HepG2 (cell line): Measurements from ENCODE around the gene TMA7B. TPM values are rescaled to one million over a fixed set of nuclear protein-coding genes. Genes with fewer than 3 reads are reported as not detected.

ENCODE experiments used
- ATAC-seq: fragments of 200-7000 bp; cut with Tn5 transposase; 3 replicates; pipeline ENCODE4 v1.9.1; 2020; ENCODE audit warnings: mild to moderate bottlenecking, moderate library complexity
- BruUV-seq: library from RNA; stranded (reverse); fragments of 400-500 nt; replicated peaks from 2 replicates; lab custom pipeline; 2021; lab: Mats Ljungman, UMichigan
- CTCF ChIA-PET: fragments of 300-600 bp; formaldehyde crosslinking; extraction: SDS; loops from one replicate; lab custom pipeline; 2021; ENCODE audit warnings: low total read pairs, inconsistent platforms, low intra/inter-chr PET ratio; lab: Yijun Ruan, JAX
- POLR2A ChIA-PET: fragments of 350-600 bp; sonication (Branson Sonifier 250); formaldehyde crosslinking; loops from one replicate; lab custom pipeline; 2020; ENCODE audit warnings: antibody characterized with exemption, inconsistent platforms; lab: Yijun Ruan, JAX
- DNase-seq: peaks from one replicate; pipeline ENCODE4 v3.0.0-alpha.2; 2015; ENCODE audit warnings: low spot score
- FAIRE-seq: peaks from 3 replicates; lab custom pipeline; 2011; peaks lifted over from hg19 to GRCh38; lab: Jason Lieb, UNC
- H2AFZ ChIP-seq: one replicate; pipeline ENCODE4 v1.6.1; 2011; ENCODE audit warnings: low read length, inconsistent platforms
- H3K27ac ChIP-seq: fragments of 300-600 bp; 3 replicates; pipeline ENCODE4 v1.8.0; 2011; ENCODE audit warnings: mixed run types, mild to moderate bottlenecking, mixed read lengths, low read length, inconsistent platforms; ENCODE audit not compliant: insufficient read depth; ENCODE audit errors: extremely low read length
- H3K27me3 ChIP-seq, 2 experiments: fragments of 200-600 bp in 1 of 2; 2 replicates in 1 of 2; 3 replicates in 1 of 2; pipeline versions ENCODE4 v1.6.0 to v1.8.0; 2011; ENCODE audit warnings: low read length in 2 of 2, mild to moderate bottlenecking in 2 of 2, moderate library complexity in 2 of 2, inconsistent platforms in 1 of 2; ENCODE audit not compliant: insufficient read depth in 2 of 2, control insufficient read depth in 1 of 2
- H3K36me3 ChIP-seq, 2 experiments: fragments of 200-600 bp in 1 of 2; replicated peaks in 1 of 2; 2 replicates in 1 of 2; 3 replicates in 1 of 2; pipeline versions ENCODE4 v1.5.1 to v1.8.0; 2011; ENCODE audit warnings: low read length in 2 of 2, inconsistent platforms in 1 of 2; ENCODE audit not compliant: insufficient read depth in 2 of 2, control insufficient read depth in 1 of 2
- H3K4me1 ChIP-seq: 2 replicates; pipeline ENCODE4 v1.5.1; 2012; ENCODE audit warnings: low read length, inconsistent platforms; ENCODE audit not compliant: insufficient read depth
- H3K4me2 ChIP-seq: 2 replicates; pipeline ENCODE4 v1.6.0; 2011; ENCODE audit warnings: low read depth, low read length, inconsistent platforms
- H3K4me3 ChIP-seq, 3 experiments: fragments of 200-600 bp in 1 of 3; sonication (generic), shearing (Covaris generic) in 1 of 3; replicated peaks in 1 of 3; 2 replicates each; pipeline ENCODE4 v1.5.1; 2011 to 2016; ENCODE audit warnings: low read length in 3 of 3, inconsistent platforms in 2 of 3, low read depth in 2 of 3, mild to moderate bottlenecking in 2 of 3, control low read depth in 1 of 3, mixed read lengths in 1 of 3; ENCODE audit not compliant: insufficient read depth in 1 of 3
- H3K79me2 ChIP-seq: one replicate; pipeline ENCODE4 v1.6.1; 2011; ENCODE audit warnings: low read length, inconsistent platforms; ENCODE audit not compliant: insufficient read depth
- H3K9ac ChIP-seq: 2 replicates; pipeline ENCODE4 v1.6.0; 2011; ENCODE audit warnings: mild to moderate bottlenecking, low read depth, low read length, inconsistent platforms; ENCODE audit not compliant: insufficient read depth
- H3K9me3 ChIP-seq: 2 replicates; pipeline ENCODE4 v1.5.1; 2012; ENCODE audit warnings: mild to moderate bottlenecking, low read length
- H4K20me1 ChIP-seq: 2 replicates; pipeline ENCODE4 v1.6.0; 2011; ENCODE audit warnings: inconsistent platforms, mild to moderate bottlenecking, low read length, moderate library complexity; ENCODE audit not compliant: insufficient read depth
- CREM ChIP-seq, 2 experiments: sonication (generic) in 1 of 2; formaldehyde crosslinking in 1 of 2; IDR thresholded peaks; 2 replicates each; pipeline versions ENCODE4 v1.4.0 to v1.6.1; 2016 to 2020; ENCODE audit warnings: antibody characterized with exemption in 1 of 2, mild to moderate bottlenecking in 1 of 2, missing genetic modification reagents in 1 of 2
- HOXA5 ChIP-seq: sonication (generic); formaldehyde crosslinking; IDR thresholded peaks from 2 replicates; pipeline ENCODE4 v1.4.0; 2020; ENCODE audit warnings: missing genetic modification reagents
- MZF1 ChIP-seq: sonication (generic); formaldehyde crosslinking; IDR thresholded peaks from 2 replicates; pipeline ENCODE4 v1.8.1; 2023; ENCODE audit warnings: mild to moderate bottlenecking, missing genetic modification reagents, borderline replicate concordance
- THYN1 ChIP-seq: sonication (generic); formaldehyde crosslinking; IDR thresholded peaks from 2 replicates; pipeline ENCODE4 v1.8.1; 2023; ENCODE audit warnings: low read depth, mild to moderate bottlenecking, moderate library complexity, missing genetic modification reagents, borderline replicate concordance
- ZFP41 ChIP-seq: sonication (generic); formaldehyde crosslinking; IDR thresholded peaks from 2 replicates; pipeline ENCODE4 v1.4.0; 2020; ENCODE audit warnings: mild to moderate bottlenecking, missing genetic modification reagents, borderline replicate concordance
- ZNF253 ChIP-seq: sonication (generic); formaldehyde crosslinking; IDR thresholded peaks from 2 replicates; pipeline ENCODE4 v1.8.0; 2022; ENCODE audit warnings: mild to moderate bottlenecking, missing genetic modification reagents, borderline replicate concordance
- ZNF264 ChIP-seq: sonication (generic); formaldehyde crosslinking; IDR thresholded peaks from 2 replicates; pipeline ENCODE4 v1.4.0; 2020; ENCODE audit warnings: missing genetic modification reagents
- ZNF331 ChIP-seq: sonication (generic); formaldehyde crosslinking; IDR thresholded peaks from 2 replicates; pipeline ENCODE4 v1.4.0; 2020; ENCODE audit warnings: missing genetic modification reagents
- ZNF383 ChIP-seq: sonication (generic); formaldehyde crosslinking; IDR thresholded peaks from 2 replicates; pipeline ENCODE4 v1.4.0; 2020; ENCODE audit warnings: missing genetic modification reagents, mild to moderate bottlenecking, borderline replicate concordance
- ZUFSP ChIP-seq: sonication (generic); formaldehyde crosslinking; IDR thresholded peaks from 2 replicates; pipeline ENCODE4 v1.9.0; 2021; ENCODE audit warnings: missing genetic modification reagents, mild to moderate bottlenecking, borderline replicate concordance
- ZZZ3 ChIP-seq: sonication (generic); formaldehyde crosslinking; IDR thresholded peaks from 2 replicates; pipeline ENCODE4 v1.4.0; 2020; ENCODE audit warnings: missing genetic modification reagents, mild to moderate bottlenecking, borderline replicate concordance
- WGBS: methylation state at CpG from one replicate; pipeline ENCODE4 v1.1.6; 2017; ENCODE audit warnings: low lambda C conversion rate; 5-methylcytosine and 5-hydroxymethylcytosine counted together
- in situ Hi-C: cut with HindIII; loops from 2 replicates; pipeline ENCODE4 v1.10.0; 2017; ENCODE audit warnings: low pct_unique_long_range_greater_than_20kb; ENCODE audit not compliant: extremely low pct_ligation_motif_present
- intact Hi-C: fragments of 100-400 bp; cut with micrococcal nuclease; formaldehyde crosslinking; loops from one replicate; pipeline ENCODE4 v1.10.0; 2022; ENCODE audit not compliant: unreplicated experiment
- polyA plus RNA-seq, 8 experiments: library from polyadenylated mRNA; depleted of rRNA in 3 of 8; stranded (reverse) in 7 of 8; unstranded in 1 of 8; fragments of >200 nt; fragmentation: Illumina TruSeq in 4 of 8; extraction: Trizol in 4 of 8; gene quantifications; 2 replicates each; pipeline versions ENCODE4 v1.2.1 to v1.2.3, GENCODE V29; 2011 to 2016; ENCODE audit warnings: low read depth in 4 of 8, missing spikeins in 1 of 8, mixed read lengths in 1 of 8; ENCODE audit not compliant: insufficient read depth in 1 of 8
- total RNA-seq, 5 experiments: library from RNA; depleted of rRNA; stranded (reverse); fragments of >200 nt; fragmentation: Illumina TruSeq; extraction: Trizol; gene quantifications; 2 replicates each; pipeline ENCODE4 v1.2.3, GENCODE V29; 2016; ENCODE audit warnings: low read depth in 1 of 5
- TF ChIP-seq, protein P1 (sequence below): sonication (generic); formaldehyde crosslinking; IDR thresholded peaks from 2 replicates; pipeline ENCODE4 v1.4.0; 2020; ENCODE audit warnings: missing genetic modification reagents, borderline replicate concordance
- TF ChIP-seq, protein P2 (sequence below), 2 experiments: sonication (generic) in 1 of 2; formaldehyde crosslinking in 1 of 2; IDR thresholded peaks; 2 replicates each; pipeline versions ENCODE4 v1.4.0 to v1.6.1; 2016 to 2020; ENCODE audit warnings: borderline replicate concordance in 1 of 2, low read depth in 1 of 2, mild to moderate bottlenecking in 1 of 2, missing genetic modification reagents in 1 of 2

The TMA7B gene
- total and polyA plus RNA-seq, 2 of the 13 experiments (the other 11 are each of a cell fraction or from before 2014, with no cell fraction given): not detected

GRCh38 chr22:39914584-39914983, 45.6 kb upstream of the TMA7B start:
- POLR2A ChIA-PET: no interaction called here
- Histone ChIP-seq H3K9ac (no peak overlapping the region), H3K27me3 (peaks cover 0 to 17% of the 10 kb centered on the region in 2 experiments; a peak in 2 of 5 replicates), H3K27ac (no peak overlapping the region), H3K4me1 (no peaks in the 10 kb centered on the region), H3K4me3 (no peak overlapping the region), H3K79me2 (no peaks in the 10 kb centered on the region), H3K36me3 (no peaks in the 10 kb centered on the region), H3K4me2 (no peak overlapping the region), H3K9me3 (no peaks in the 10 kb centered on the region), H2AFZ (no peak overlapping the region), H4K20me1 (no peaks in the 10 kb centered on the region)
- DNase-seq (no peak), FAIRE-seq (no peak), ATAC-seq (no peak)
- CTCF ChIA-PET: no interaction called here
- intact Hi-C loops: no loop called here
- 53% methylated on average over 9 of the region's 9 CpGs for WGBS
- no TSS peak for BruUV-seq
- in situ Hi-C loops: no loop called here
- TF ChIP-seq ZNF264 (CRISPR knock-in tag): no peak
- TF ChIP-seq ZFP41 (CRISPR knock-in tag): no peak
- TF ChIP-seq, protein P1, sequence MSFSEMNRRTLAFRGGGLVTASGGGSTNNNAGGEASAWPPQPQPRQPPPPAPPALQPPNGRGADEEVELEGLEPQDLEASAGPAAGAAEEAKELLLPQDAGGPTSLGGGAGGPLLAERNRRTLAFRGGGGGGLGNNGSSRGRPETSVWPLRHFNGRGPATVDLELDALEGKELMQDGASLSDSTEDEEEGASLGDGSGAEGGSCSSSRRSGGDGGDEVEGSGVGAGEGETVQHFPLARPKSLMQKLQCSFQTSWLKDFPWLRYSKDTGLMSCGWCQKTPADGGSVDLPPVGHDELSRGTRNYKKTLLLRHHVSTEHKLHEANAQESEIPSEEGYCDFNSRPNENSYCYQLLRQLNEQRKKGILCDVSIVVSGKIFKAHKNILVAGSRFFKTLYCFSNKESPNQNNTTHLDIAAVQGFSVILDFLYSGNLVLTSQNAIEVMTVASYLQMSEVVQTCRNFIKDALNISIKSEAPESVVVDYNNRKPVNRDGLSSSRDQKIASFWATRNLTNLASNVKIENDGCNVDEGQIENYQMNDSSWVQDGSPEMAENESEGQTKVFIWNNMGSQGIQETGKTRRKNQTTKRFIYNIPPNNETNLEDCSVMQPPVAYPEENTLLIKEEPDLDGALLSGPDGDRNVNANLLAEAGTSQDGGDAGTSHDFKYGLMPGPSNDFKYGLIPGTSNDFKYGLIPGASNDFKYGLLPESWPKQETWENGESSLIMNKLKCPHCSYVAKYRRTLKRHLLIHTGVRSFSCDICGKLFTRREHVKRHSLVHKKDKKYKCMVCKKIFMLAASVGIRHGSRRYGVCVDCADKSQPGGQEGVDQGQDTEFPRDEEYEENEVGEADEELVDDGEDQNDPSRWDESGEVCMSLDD (CRISPR knock-in tag): no peak
- TF ChIP-seq ZNF383 (CRISPR knock-in tag): no peak
- no peak for TF ChIP-seq ZNF253 (CRISPR knock-in tag)
- TF ChIP-seq, protein P2, sequence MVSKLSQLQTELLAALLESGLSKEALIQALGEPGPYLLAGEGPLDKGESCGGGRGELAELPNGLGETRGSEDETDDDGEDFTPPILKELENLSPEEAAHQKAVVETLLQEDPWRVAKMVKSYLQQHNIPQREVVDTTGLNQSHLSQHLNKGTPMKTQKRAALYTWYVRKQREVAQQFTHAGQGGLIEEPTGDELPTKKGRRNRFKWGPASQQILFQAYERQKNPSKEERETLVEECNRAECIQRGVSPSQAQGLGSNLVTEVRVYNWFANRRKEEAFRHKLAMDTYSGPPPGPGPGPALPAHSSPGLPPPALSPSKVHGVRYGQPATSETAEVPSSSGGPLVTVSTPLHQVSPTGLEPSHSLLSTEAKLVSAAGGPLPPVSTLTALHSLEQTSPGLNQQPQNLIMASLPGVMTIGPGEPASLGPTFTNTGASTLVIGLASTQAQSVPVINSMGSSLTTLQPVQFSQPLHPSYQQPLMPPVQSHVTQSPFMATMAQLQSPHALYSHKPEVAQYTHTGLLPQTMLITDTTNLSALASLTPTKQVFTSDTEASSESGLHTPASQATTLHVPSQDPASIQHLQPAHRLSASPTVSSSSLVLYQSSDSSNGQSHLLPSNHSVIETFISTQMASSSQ (IDR thresholded peaks at IDR 0.05; ENCODE audit: low read depth): no peak
- TF ChIP-seq, protein P2 (CRISPR knock-in tag; IDR thresholded peaks at IDR 0.05; ENCODE audit: borderline replicate concordance): no peak
- no peak for TF ChIP-seq HOXA5 (CRISPR knock-in tag)
- TF ChIP-seq CREM (IDR thresholded peaks at IDR 0.05): no peak
- no peak for TF ChIP-seq CREM (CRISPR knock-in tag; IDR thresholded peaks at IDR 0.05)
- no peak for TF ChIP-seq ZNF331 (CRISPR knock-in tag)
- no peak for TF ChIP-seq ZZZ3 (CRISPR knock-in tag)
- no peak for TF ChIP-seq MZF1 (CRISPR knock-in tag)
- no peak for TF ChIP-seq THYN1
- no peak for TF ChIP-seq ZUFSP (CRISPR knock-in tag)
